MM.1S (cell line): ENCODE measurements around the gene GSG1L.

ENCODE experiments used
- CTCF ChIP-seq: fragments of 300-600 bp; sonication (generic); IDR thresholded peaks from 2 replicates; pipeline ENCODE4 v1.5.1; 2016; ENCODE audit warnings: antibody characterized with exemption, low read length, mixed read lengths
- EZH2 ChIP-seq: fragments of 300-600 bp; sonication (generic); optimal IDR thresholded peaks from 2 replicates; pipeline ENCODE3; 2017; ENCODE audit warnings: low read depth, mild to moderate bottlenecking, antibody characterized with exemption, low read length, mixed read lengths
- EZH2phosphoT487 ChIP-seq: fragments of 300-600 bp; sonication (generic); IDR thresholded peaks from 2 replicates; pipeline ENCODE4 v1.6.1; 2018; ENCODE audit warnings: antibody characterized with exemption, low read length

DNA sequence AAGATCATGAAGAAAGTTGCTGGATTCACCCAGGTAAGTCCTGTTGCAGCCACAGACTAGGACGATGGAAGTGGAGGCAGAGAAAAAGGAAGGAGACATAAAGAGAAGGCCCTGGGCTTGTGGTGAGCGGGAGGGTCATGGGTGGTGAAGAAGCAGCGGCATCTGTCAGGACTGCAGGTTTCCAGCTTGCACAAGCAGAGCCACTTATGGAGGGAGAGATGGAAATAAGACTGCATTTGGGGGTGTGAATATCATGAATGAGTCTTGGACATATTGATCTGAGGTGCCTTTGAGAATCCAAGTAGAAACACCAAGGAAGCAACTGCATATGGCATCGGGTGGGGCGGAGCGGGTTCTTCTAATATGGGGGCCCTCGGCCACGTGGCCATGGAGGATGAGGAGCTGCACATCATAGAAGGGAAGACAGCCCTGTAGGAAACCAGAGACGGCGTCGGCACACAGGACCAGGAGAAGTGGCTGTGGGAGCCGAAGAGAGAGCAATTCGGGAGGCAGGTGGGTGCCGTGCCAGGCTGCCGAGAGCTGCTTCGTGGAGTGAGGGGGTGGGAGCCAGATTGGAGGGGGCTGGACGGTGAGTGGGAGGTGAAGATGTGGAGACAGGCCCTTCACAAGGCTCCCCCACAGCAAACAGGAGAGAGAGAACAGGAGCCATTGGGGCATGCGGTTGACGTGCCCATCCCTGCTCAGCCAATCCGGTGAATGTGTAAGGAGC is 243.5 kb downstream of the GSG1L start:
- no peak for TF ChIP-seq EZH2phosphoT487
- TF ChIP-seq CTCF: no peak
- no peak for TF ChIP-seq EZH2
